Measurements from ENCODE around the gene TRAIP.

The TRAIP gene

GRCh38 chr3:49793486-49794085 is 62.8 kb downstream of the TRAIP start:
- DNase-seq (ENCODE audit: insufficient read length, low spot score) (no peak), FAIRE-seq (no peak)
- TF ChIP-seq POU2F2 (IDR thresholded peaks at IDR 0.05; ENCODE audit: low read depth, low read length) (no peak), PAX5 (IDR thresholded peaks at IDR 0.05; ENCODE audit: insufficient read depth, low read length, severe bottlenecking) (no peak), POLR2AphosphoS5 (IDR thresholded peaks at IDR 0.05; ENCODE audit: low read depth, low read length) (no peak), SPI1 (IDR thresholded peaks at IDR 0.05; ENCODE audit: low read depth, low read length) (no peak), TAF1 (IDR thresholded peaks at IDR 0.05; ENCODE audit: low read depth, low read length) (no peak), POLR2A (IDR thresholded peaks at IDR 0.05; ENCODE audit: low read depth, low read length) (no peak)

DNA sequence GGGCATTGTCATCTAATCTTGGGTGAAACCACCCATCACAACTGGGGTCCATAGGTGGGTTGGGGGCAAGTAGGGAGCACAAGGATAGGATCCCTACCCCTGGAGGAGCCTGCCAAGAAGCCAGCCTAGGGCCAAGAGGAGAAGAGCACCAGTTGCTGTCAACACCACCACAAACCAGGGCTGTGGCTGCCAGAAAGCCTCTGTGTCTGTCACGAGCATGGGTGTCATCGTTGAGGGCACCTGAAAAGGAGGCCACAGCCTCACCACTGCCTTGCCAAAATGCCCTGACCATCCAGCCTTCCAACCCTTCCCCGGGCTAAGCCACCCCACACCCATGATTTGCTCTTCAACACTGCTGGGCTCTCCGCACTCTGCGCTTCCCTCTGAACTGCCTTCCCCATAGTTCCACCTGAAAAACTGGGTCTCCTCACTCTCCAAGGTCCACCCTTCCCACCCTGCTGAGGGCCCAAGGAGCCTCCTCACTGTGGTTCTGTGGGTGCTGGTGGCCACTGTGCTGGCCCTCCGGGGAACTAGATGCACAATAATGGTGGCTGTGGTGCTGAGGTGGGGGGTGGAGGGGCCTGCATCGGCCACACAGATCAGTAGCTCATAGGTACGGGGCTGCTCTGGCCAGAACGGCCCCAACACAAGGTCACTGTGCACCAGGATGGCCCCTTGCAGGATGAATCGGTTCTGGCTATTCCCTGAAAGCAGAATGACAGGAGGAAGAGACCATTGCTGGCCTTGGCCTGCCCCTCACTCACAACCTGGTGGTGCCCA is 63.8 kb downstream of the TRAIP start:
- no peak for FAIRE-seq
- DNase-seq (ENCODE audit: insufficient read length, low spot score): no peak
- TF ChIP-seq PAX5 (IDR thresholded peaks at IDR 0.05; ENCODE audit: insufficient read depth, low read length, severe bottlenecking): no peak
- no peak for TF ChIP-seq POU2F2 (IDR thresholded peaks at IDR 0.05; ENCODE audit: low read depth, low read length)
- TF ChIP-seq SPI1 (IDR thresholded peaks at IDR 0.05; ENCODE audit: low read depth, low read length): no peak
- no peak for TF ChIP-seq TAF1 (IDR thresholded peaks at IDR 0.05; ENCODE audit: low read depth, low read length)
- no peak for TF ChIP-seq POLR2A (IDR thresholded peaks at IDR 0.05; ENCODE audit: low read depth, low read length)
- TF ChIP-seq POLR2AphosphoS5 (IDR thresholded peaks at IDR 0.05; ENCODE audit: low read depth, low read length): no peak

DNA sequence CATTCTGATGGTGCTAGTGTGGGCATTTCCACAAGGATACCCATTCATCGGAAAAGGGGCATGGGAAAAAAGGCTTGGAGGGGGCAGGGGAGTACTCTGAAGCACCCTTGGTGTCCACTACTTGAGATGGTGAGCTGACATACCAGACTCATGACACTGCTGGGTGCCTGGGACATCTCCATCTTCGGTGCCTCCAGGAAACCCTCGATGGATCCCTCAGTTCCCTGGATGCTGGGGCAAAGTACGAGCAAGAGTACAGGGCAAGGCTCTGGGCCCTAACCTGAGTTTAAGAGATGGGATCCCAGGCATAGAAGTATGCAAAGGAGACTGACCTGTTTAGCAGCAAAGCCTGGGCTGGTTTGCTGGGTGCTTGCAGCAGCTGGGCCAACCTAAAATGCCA is 64.8 kb downstream of the TRAIP start:
- DNase-seq (ENCODE audit: insufficient read length, low spot score) (no peak), FAIRE-seq (no peak)
- TF ChIP-seq TAF1 (IDR thresholded peaks at IDR 0.05; ENCODE audit: low read depth, low read length): no peak
- no peak for TF ChIP-seq SPI1 (IDR thresholded peaks at IDR 0.05; ENCODE audit: low read depth, low read length)
- TF ChIP-seq POU2F2 (IDR thresholded peaks at IDR 0.05; ENCODE audit: low read depth, low read length): no peak
- no peak for TF ChIP-seq PAX5 (IDR thresholded peaks at IDR 0.05; ENCODE audit: insufficient read depth, low read length, severe bottlenecking)
- TF ChIP-seq POLR2AphosphoS5 (IDR thresholded peaks at IDR 0.05; ENCODE audit: low read depth, low read length): no peak
- no peak for TF ChIP-seq POLR2A (IDR thresholded peaks at IDR 0.05; ENCODE audit: low read depth, low read length)

- no peak for DNase-seq (ENCODE audit: insufficient read length, low spot score)
These were observed 65.5 kb downstream of the TRAIP start for GRCh38 chr3:49790626-49791411.

GRCh38 chr3:49788056-49788455 is 68.3 kb downstream of the TRAIP start:
- FAIRE-seq (no peak), DNase-seq (ENCODE audit: insufficient read length, low spot score) (no peak)
- no peak for TF ChIP-seq PAX5 (IDR thresholded peaks at IDR 0.05; ENCODE audit: insufficient read depth, low read length, severe bottlenecking)
- no peak for TF ChIP-seq SPI1 (IDR thresholded peaks at IDR 0.05; ENCODE audit: low read depth, low read length)
- no peak for TF ChIP-seq POU2F2 (IDR thresholded peaks at IDR 0.05; ENCODE audit: low read depth, low read length)
- TF ChIP-seq POLR2AphosphoS5 (IDR thresholded peaks at IDR 0.05; ENCODE audit: low read depth, low read length): no peak
- no peak for TF ChIP-seq TAF1 (IDR thresholded peaks at IDR 0.05; ENCODE audit: low read depth, low read length)
- no peak for TF ChIP-seq POLR2A (IDR thresholded peaks at IDR 0.05; ENCODE audit: low read depth, low read length)

More at GRCh38 chr3:49790626-49791411, 65.5 kb downstream of the TRAIP start:
- no peak for TF ChIP-seq SPI1 (IDR thresholded peaks at IDR 0.05; ENCODE audit: low read depth, low read length)
- TF ChIP-seq TAF1 (IDR thresholded peaks at IDR 0.05; ENCODE audit: low read depth, low read length): no peak
- no peak for TF ChIP-seq PAX5 (IDR thresholded peaks at IDR 0.05; ENCODE audit: insufficient read depth, low read length, severe bottlenecking)
- no peak for TF ChIP-seq POLR2A (IDR thresholded peaks at IDR 0.05; ENCODE audit: low read depth, low read length)
- TF ChIP-seq POU2F2 (IDR thresholded peaks at IDR 0.05; ENCODE audit: low read depth, low read length): no peak
- no peak for TF ChIP-seq POLR2AphosphoS5 (IDR thresholded peaks at IDR 0.05; ENCODE audit: low read depth, low read length)
- FAIRE-seq: no peak

DNA sequence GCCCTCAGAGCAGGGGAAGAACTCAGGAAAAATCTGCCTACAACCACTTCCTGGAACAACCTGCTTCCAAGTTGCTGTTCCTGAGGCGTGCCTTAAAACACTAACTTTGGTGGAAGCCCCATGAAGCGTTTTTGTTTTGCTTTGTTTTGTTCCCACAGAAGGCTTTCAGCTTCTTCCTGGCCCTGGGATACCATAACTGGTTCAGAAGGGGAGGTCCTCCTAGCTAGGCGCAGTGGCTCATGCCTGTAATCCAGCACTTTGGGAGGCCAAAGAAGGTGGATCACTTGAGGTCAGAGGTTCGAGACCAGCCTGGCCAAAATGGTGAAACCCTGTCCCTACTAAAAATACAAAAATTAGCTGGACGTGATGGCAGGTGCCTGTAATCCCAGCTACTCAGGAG is 68.8 kb downstream of the TRAIP start:
- FAIRE-seq (no peak), DNase-seq (ENCODE audit: insufficient read length, low spot score) (no peak)
- no peak for TF ChIP-seq POU2F2 (IDR thresholded peaks at IDR 0.05; ENCODE audit: low read depth, low read length)
- TF ChIP-seq PAX5 (IDR thresholded peaks at IDR 0.05; ENCODE audit: insufficient read depth, low read length, severe bottlenecking): no peak
- no peak for TF ChIP-seq TAF1 (IDR thresholded peaks at IDR 0.05; ENCODE audit: low read depth, low read length)
- TF ChIP-seq POLR2A (IDR thresholded peaks at IDR 0.05; ENCODE audit: low read depth, low read length): no peak
- TF ChIP-seq SPI1 (IDR thresholded peaks at IDR 0.05; ENCODE audit: low read depth, low read length): no peak
- TF ChIP-seq POLR2AphosphoS5 (IDR thresholded peaks at IDR 0.05; ENCODE audit: low read depth, low read length): no peak

GRCh38 chr3:49787182-49787464 is 69.2 kb downstream of the TRAIP start:
- TF ChIP-seq POLR2A (IDR thresholded peaks at IDR 0.05; ENCODE audit: low read depth, low read length) (no peak), POU2F2 (IDR thresholded peaks at IDR 0.05; ENCODE audit: low read depth, low read length) (no peak), POLR2AphosphoS5 (IDR thresholded peaks at IDR 0.05; ENCODE audit: low read depth, low read length) (no peak), TAF1 (IDR thresholded peaks at IDR 0.05; ENCODE audit: low read depth, low read length) (no peak), SPI1 (IDR thresholded peaks at IDR 0.05; ENCODE audit: low read depth, low read length) (no peak), PAX5 (IDR thresholded peaks at IDR 0.05; ENCODE audit: insufficient read depth, low read length, severe bottlenecking) (no peak)
- DNase-seq (ENCODE audit: insufficient read length, low spot score): no peak
- no peak for FAIRE-seq

- DNase-seq (ENCODE audit: insufficient read length, low spot score) (peak; percentile 99), FAIRE-seq (peak; percentile 100)
- TF ChIP-seq POU2F2 (IDR thresholded peaks at IDR 0.05; ENCODE audit: low read depth, low read length) (0 out of 2 replicates have a peak, but pooled peaks have one; percentile 22), POLR2A (IDR thresholded peaks at IDR 0.05; ENCODE audit: low read depth, low read length) (peak; percentile 88), POLR2AphosphoS5 (IDR thresholded peaks at IDR 0.05; ENCODE audit: low read depth, low read length) (peak; percentile 90), SPI1 (IDR thresholded peaks at IDR 0.05; ENCODE audit: low read depth, low read length) (peak; percentile 30), TAF1 (IDR thresholded peaks at IDR 0.05; ENCODE audit: low read depth, low read length) (peak; percentile 79), PAX5 (IDR thresholded peaks at IDR 0.05; ENCODE audit: insufficient read depth, low read length, severe bottlenecking) (peak; percentile 80)
These were observed 69.8 kb downstream of the TRAIP start, which contains the start of gene IP6K1 for GRCh38 chr3:49786357-49787181. TSS of gene IP6K1 (minus strand) at chr3:49786542. CDS start at chr3:49748040, 38,502 bp downstream.

Measured in GM12891 (cell line).